ENCODE measurements around the gene CROCC2.
A peak's percentile ranks its signal among the peaks of the same experiment; 100 is the strongest.

GRCh38 chr2:240913810-240914644 lies 7.9 kb downstream of the CROCC2 start:
- peak in 2 of 3 experiments; percentile 81 to 90 for TF ChIP-seq CTCF (optimal IDR thresholded peaks at IDR 0.05 in 1 of 3, IDR thresholded peaks at IDR 0.05 in 1 of 3, conservative IDR thresholded peaks at IDR 0.05 in 1 of 3; ENCODE audit: extremely low read depth in 1 of 3, insufficient read depth in 2 of 3, low read length in 3 of 3)
- TF ChIP-seq EZH2 (IDR thresholded peaks at IDR 0.05; ENCODE audit: low read length): no peak

All from keratinocyte (primary cell).